ENCODE data around the gene IL1RAPL1.

The IL1RAPL1 gene

DNA sequence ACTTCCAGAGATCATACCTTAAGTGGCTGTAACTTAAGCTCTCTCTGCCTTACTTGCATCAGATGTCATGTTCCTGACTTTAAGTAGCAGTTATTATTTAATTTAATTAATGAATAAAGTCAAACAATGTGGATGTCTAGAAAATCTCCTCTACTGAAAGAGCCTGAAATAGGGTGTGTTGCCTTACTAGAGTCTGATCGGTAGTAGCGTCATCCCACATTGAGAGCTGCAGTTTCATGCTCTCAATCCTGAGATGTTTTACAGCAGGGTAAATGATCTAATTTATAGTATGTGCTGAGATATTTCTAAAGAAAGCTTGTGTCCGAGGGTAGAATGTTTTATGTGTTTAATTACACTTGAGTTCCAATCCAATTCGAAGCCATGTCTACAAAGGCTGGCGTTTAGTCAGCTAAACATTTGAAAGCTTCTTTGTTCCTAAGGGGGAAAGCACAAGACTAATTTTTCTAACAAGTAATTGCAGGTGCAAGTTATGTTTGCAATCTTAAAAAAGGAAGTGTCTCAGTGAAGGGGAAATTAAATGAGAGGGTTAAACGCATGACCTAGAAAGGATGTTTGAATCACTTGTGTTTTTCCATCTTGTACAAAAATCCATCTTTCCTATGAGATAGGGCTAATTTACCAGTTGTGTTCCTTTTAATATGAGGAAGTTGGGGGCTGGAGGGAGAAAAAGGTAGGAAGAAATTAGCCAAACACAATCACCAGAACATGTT is 1237.1 kb downstream of the IL1RAPL1 start:
- Histone ChIP-seq H3K27ac (ENCODE audit: low read depth, low read length) (no peak overlapping the region), H3F3A (ENCODE audit: insufficient read depth) (no peaks in the 10 kb centered on the region), H3K9ac (ENCODE audit: low read length) (no peak overlapping the region), H3K27me3 (ENCODE audit: low read length) (no peaks in the 10 kb centered on the region), H3K9me2 (replicated peaks; ENCODE audit: insufficient read depth, low read length) (no peaks in the 10 kb centered on the region), H2AFZ (ENCODE audit: low read depth, low read length, severe bottlenecking) (no peak overlapping the region), H4K20me1 (ENCODE audit: low read depth, low read length) (no peaks in the 10 kb centered on the region), H3K79me2 (ENCODE audit: insufficient read depth, low read length) (no peaks in the 10 kb centered on the region), H3K36me3 (ENCODE audit: low read length) (no peaks in the 10 kb centered on the region), H3K9me3 (ENCODE audit: insufficient read depth, low read length) (no peaks in the 10 kb centered on the region), H3K4me2 (ENCODE audit: low read depth, low read length, poor library complexity, severe bottlenecking) (no peak overlapping the region), H3K4me3 (ENCODE audit: insufficient read depth, low read length, poor library complexity, severe bottlenecking) (no peak overlapping the region)
- TF ChIP-seq, protein P1, sequence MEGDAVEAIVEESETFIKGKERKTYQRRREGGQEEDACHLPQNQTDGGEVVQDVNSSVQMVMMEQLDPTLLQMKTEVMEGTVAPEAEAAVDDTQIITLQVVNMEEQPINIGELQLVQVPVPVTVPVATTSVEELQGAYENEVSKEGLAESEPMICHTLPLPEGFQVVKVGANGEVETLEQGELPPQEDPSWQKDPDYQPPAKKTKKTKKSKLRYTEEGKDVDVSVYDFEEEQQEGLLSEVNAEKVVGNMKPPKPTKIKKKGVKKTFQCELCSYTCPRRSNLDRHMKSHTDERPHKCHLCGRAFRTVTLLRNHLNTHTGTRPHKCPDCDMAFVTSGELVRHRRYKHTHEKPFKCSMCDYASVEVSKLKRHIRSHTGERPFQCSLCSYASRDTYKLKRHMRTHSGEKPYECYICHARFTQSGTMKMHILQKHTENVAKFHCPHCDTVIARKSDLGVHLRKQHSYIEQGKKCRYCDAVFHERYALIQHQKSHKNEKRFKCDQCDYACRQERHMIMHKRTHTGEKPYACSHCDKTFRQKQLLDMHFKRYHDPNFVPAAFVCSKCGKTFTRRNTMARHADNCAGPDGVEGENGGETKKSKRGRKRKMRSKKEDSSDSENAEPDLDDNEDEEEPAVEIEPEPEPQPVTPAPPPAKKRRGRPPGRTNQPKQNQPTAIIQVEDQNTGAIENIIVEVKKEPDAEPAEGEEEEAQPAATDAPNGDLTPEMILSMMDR (IDR thresholded peaks at IDR 0.05; ENCODE audit: insufficient read depth, low read length, poor library complexity, severe bottlenecking) = no peak
- no peak for TF ChIP-seq EZH2phosphoT487 (conservative IDR thresholded peaks at IDR 0.05; ENCODE audit: low read length)

DNA sequence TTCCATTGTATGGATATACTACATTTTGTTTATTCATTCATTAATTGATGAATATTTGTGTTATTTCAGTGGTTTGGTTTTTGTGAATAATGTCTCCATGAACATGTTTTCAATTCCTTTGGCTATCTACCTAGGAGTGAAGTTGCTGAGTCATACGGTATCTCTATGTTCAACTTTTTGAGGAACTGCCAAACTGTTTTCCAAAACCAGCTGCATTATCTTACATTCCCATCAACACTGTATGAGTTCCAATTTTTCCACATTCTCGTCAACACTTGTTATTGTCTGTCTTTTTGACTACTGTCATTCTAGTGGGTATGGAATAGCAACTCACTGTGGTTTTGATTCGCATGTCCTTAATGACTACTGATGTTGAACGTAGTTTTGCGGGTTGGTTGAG is 1239.5 kb downstream of the IL1RAPL1 start:
- H3K4me2 ChIP-seq (ENCODE audit: low read depth, low read length, poor library complexity, severe bottlenecking) = no peak overlapping the region
- TF ChIP-seq EZH2phosphoT487 (conservative IDR thresholded peaks at IDR 0.05; ENCODE audit: low read length) = no peak
- TF ChIP-seq, protein P1 (IDR thresholded peaks at IDR 0.05; ENCODE audit: insufficient read depth, low read length, poor library complexity, severe bottlenecking) = no peak

DNA sequence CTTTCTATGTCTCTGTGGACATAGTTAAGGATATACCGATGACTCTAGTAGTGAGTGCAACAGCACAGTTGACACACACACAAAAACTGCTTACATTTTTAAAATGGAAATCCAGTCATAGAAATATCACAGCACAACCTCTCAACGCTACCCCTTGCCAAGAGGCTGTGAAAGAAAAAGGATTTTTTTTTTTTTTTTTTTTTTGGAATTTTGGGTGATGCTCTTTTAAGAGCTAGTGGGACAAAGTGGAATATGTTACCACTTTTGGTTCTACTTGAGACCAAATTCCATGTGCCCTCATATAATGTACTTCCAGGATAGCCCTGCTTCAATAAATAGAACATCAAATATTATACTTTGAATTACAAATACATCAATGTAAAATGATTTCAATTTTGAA is 1247.1 kb downstream of the IL1RAPL1 start:
- Histone ChIP-seq H3K9me2 (replicated peaks; ENCODE audit: insufficient read depth, low read length) (no peaks in the 10 kb centered on the region), H3K4me2 (ENCODE audit: low read depth, low read length, poor library complexity, severe bottlenecking) (no peak overlapping the region), H3K36me3 (ENCODE audit: low read length) (no peaks in the 10 kb centered on the region), H3K27ac (ENCODE audit: low read depth, low read length) (no peak overlapping the region), H3K9ac (ENCODE audit: low read length) (no peak overlapping the region), H3K79me2 (ENCODE audit: insufficient read depth, low read length) (no peaks in the 10 kb centered on the region), H3K27me3 (ENCODE audit: low read length) (no peaks in the 10 kb centered on the region), H3F3A (ENCODE audit: insufficient read depth) (no peaks in the 10 kb centered on the region), H3K9me3 (ENCODE audit: insufficient read depth, low read length) (no peaks in the 10 kb centered on the region), H3K4me3 (ENCODE audit: insufficient read depth, low read length, poor library complexity, severe bottlenecking) (no peak overlapping the region), H4K20me1 (ENCODE audit: low read depth, low read length) (no peaks in the 10 kb centered on the region), H2AFZ (ENCODE audit: low read depth, low read length, severe bottlenecking) (no peak overlapping the region)
- TF ChIP-seq, protein P1 (IDR thresholded peaks at IDR 0.05; ENCODE audit: insufficient read depth, low read length, poor library complexity, severe bottlenecking) = no peak
- no peak for TF ChIP-seq EZH2phosphoT487 (conservative IDR thresholded peaks at IDR 0.05; ENCODE audit: low read length)

More for the DNA sequence above, 1239.5 kb downstream of the IL1RAPL1 start:
- Histone ChIP-seq H3K79me2 (ENCODE audit: insufficient read depth, low read length) (no peaks in the 10 kb centered on the region), H3K9me3 (ENCODE audit: insufficient read depth, low read length) (no peaks in the 10 kb centered on the region), H3K9ac (ENCODE audit: low read length) (no peak overlapping the region), H3K4me3 (ENCODE audit: insufficient read depth, low read length, poor library complexity, severe bottlenecking) (no peak overlapping the region), H2AFZ (ENCODE audit: low read depth, low read length, severe bottlenecking) (no peak overlapping the region), H3K36me3 (ENCODE audit: low read length) (no peaks in the 10 kb centered on the region), H3K27ac (ENCODE audit: low read depth, low read length) (no peak overlapping the region), H3K9me2 (replicated peaks; ENCODE audit: insufficient read depth, low read length) (no peaks in the 10 kb centered on the region), H4K20me1 (ENCODE audit: low read depth, low read length) (no peaks in the 10 kb centered on the region), H3F3A (ENCODE audit: insufficient read depth) (no peaks in the 10 kb centered on the region), H3K27me3 (ENCODE audit: low read length) (no peaks in the 10 kb centered on the region)
